HK-2 (cell line): ENCODE measurements around the gene ADCY5.

ENCODE experiments used
- DNase-seq: peaks from one replicate; pipeline ENCODE4 v3.0.0-alpha.2; 2018; ENCODE audit not compliant: unreplicated experiment

The ADCY5 gene

DNA sequence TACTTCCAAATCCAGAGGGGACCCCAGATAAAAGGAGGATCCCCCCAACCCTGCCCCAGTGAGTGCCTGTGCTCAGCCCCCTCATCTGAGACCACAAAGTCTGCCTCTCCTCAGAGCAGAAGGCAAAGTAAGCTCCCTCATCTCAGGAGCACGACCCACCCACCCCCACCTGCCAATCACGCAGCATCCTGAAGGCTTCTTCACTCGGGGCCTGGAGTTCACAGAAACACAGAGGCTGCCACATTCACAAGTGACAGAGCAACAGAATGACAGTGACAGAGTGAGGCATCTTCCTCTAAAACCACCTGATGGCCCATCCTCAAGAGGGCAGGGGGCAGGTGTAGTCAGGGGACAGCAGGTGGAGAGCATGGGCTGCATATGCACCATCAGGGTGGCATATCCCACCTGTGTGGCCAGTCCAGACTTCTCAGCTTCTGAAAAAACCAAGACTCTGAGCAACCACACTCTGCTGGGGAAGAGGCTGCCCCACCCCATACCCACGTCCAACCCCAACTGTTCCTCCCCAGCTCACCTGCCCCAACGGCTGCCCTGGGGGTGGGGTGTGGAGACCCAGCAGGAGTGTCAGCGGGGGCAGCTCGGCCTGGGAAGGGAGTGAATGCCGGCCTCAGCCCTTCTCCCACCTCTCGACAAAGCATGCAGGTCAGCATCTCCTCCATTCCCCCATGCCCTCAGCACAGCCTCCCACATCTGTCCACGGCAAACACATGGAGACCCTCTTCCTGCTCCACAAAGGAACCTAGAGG, 19.3 kb downstream of the ADCY5 start:
- DNase-seq = no peak

DNA sequence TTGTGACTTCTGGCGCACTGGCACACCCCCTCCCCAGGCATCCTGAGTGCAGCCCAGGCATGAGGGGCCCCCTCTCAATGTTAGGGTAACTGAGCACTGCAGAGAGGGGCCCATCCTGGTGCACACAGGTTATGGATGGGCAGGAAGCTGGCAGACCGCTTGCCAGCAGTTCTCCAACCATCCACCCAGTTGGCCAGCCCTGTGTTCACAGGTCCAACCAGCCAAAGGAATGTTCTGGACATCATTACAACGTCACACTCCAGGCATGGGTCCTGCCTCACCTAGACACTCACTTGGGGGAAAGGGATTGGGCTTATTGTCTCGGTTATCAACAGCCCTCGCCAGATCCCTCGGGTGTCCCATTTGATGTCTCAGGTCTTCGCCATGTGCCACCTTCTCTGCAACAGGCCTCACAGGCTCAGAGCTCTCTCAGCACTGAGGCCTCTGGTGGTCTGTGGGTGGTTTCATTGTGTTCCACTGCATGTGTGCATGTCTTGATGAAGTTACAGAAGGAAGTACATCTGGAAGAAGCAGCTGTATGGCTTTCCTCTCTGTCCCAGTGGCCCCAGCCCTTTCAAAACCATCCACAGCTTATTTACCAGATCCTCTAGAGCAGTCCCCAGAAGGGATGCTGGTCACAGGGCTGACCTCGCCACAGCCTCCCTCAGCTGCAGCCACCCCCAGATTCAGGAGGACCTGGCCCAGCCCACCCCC, 23.7 kb downstream of the ADCY5 start:
- DNase-seq = no peak

DNA sequence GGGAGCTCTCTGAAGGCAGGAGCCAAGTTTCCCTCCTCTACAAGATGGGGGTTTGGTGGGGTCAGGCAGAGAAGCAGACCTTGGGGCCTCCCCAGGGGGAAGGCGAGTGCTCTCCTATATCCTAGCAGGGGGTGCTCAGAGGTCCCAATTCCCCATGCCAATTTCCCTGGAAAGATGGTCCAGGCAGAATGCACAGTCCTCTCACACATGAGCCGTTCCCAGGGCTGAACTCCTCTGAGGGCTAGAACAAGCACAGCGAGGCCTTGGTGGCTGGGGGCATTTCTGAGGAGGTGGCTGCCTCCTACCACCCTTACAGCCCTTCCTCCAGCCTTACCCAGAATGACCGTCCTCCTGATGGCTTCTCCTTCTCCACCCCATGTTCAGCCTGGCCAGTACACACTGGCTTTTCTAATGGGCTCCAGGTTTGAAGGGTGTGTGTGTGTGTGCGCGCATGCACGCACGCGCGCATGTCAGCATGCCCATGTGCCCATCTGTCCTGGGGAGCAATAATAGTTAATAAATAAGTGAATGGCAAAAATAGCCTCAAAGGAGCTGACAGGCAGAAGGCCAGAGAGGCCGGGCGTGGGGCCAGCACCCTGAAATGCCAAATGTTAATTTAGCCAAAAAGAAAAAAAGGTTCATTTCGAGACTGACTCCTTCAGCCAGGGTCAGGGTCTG, 24.4 kb downstream of the ADCY5 start:
- no peak for DNase-seq

DNA sequence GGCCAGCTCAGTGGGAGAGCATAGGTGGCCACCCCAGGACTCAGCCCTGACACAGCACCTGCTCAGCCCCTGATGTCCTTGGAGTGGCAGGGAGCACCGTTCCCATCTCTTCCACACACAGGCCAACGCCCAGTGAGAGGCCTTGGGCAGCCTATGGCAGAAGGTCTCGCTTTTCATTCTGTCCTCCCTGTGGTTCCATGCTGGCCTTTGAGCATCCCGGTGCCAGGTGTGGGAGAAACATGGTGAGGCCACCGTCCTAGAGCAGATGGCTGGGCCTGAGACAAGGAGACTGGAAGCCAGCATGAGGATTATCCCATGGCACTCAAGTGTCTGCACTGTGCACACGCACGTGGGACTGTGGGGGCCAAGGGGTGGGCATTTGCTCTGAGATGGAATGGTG, 25.1 kb downstream of the ADCY5 start:
- DNase-seq = no peak

DNA sequence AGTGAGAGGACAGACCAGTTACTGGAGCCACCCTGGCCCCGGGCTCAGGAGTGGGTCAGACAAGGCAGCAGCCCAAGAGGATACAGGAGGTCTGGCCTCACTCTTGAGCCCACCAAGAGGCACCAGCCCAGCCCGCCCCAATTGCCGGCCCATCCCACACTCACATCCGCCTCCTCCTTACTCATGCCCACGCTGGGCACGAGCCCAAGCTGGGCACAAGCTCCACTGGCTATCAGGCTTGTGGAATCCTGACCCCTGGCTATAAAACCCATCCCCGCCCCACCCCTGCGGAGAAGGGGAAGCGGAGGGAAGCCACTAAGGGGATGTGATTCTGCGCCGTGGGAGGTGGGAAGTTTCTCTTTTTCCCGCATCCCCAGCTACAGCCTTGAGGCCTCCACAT, 25.9 kb downstream of the ADCY5 start:
- DNase-seq = no peak

GRCh38 chr3:123422457-123422856, 26.4 kb downstream of the ADCY5 start:
- no peak for DNase-seq

DNA sequence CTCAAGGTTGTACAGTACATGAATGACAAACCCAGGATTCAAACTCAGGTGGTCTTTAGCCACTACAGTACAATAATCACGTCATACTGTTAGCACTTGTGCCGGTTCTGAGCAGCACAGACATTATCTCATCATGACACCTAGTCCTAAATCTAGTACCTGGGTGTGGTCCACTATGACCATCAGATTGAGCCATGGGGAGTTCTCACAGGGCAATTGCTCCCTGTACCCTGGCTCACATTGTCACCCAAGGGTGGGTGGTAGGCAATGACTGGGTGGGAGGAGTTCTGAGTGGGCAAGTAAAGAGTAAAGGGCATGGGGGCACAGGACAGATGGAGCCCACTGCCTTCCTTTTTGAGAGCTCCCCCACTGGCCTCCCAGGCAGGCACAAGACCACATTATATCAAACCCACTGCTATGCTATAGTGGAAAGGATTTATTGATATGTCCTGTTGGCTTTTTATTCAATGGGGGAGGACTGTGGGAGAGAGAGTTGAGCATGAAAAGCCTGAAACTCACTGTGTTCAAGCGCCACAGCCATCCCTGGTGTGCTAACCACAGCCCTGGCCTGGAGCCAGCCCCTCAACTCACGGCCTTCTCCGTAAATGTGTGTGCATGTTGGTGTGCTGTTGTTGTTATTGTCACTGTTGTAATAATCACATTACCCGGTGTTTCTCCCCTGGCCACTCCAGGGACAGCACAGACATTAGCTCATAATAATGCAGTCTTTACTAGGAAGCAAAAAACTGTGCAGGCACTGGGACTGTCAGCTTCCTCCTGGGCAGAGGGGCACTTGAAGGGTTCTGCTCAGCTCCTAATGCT, 27.3 kb downstream of the ADCY5 start:
- DNase-seq = no peak

- DNase-seq = no peak
Observed at GRCh38 chr3:123420416-123420968, 28.4 kb downstream of the ADCY5 start.

GRCh38 chr3:123419850-123420297, 29.0 kb downstream of the ADCY5 start:
- no peak for DNase-seq

DNA sequence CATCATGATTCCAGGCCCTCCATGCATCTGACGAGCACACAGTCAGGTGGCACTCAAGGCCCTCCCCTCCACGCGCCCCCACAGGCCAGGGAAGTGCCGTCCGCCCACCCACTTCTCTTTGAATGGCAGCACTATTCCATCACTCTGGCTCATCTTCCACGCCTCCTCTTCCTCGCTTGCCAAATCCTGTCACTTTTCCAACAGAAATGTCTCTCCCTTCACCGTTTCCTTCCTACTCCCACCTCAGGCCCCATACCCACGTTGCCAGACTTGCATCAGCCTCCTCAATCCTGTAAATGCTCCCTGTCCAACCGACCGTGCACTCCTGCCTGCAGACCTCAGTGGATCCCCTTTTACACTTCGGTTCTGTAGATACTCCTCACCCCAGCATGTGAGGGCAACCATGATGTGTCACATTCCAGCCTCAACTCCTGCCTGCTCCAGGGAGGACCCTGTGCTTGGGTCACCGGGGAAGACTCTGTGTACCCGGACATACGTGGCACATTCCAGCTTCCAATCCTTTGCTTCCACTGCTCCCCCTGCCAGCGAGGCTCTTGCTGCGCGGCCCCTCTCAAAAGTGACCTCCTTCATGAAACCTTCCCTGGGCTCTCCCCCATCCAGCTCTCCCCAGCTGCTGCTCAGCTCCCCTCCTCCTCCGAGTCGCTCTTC, 29.6 kb downstream of the ADCY5 start:
- no peak for DNase-seq

DNA sequence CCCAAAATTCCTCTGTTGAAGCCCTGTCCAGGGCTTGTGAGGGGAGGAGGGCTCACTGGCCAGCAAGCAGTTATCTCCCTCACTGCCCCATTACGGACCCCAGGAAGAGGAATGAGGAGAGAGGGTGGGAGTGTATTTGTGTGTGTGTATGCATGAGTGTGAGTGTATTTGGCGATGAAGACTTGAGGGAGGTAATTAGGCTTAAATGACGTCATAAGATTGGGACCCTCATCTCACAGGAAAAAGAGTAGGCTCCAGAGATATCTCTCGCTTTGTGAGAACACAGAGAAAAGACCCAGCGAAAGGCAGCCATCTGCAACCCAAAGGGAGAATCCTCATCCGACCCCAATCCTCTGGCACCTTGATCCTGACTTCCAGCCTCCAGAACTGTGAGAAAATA, 32.2 kb downstream of the ADCY5 start:
- no peak for DNase-seq

GRCh38 chr3:123416173-123416572, 32.7 kb downstream of the ADCY5 start:
- DNase-seq = no peak

DNA sequence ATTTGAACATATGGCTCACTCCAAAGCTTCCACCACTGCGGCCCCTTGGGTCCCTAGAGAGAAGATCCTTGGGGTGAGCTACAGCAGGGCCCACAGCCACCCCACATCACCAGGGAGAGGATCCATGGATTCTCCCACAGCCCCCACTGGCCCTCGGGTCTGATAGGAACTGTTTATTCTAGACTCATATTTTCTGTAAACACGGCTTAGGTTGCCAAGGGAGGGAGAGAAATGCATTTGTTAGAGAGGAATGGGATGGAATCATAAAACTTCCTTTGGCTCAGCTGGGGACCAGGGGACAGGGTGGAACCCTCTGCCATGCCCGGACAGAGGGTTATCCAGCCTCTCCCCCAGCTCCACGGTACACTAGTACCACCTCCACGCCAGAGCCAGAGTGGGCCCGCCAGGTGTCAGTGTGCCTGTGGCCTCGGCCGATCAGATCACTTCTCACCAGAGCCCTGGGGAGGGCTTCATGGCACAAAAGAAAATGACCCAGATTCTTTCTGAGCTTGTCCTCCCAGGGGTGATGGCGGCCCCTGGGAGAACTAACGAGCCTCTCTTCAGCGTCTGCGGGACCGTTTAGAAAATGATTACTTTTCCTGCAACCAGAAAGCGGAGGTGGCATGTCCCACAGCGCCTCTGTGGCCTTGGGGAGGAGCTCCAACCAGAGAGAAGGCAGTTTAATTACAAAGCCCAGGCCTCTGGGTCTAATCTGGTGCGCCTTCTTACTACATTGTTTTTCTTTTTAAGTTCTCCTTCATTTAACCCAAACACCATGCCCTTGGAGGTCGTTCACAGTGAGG, 33.7 kb downstream of the ADCY5 start:
- DNase-seq = no peak

DNA sequence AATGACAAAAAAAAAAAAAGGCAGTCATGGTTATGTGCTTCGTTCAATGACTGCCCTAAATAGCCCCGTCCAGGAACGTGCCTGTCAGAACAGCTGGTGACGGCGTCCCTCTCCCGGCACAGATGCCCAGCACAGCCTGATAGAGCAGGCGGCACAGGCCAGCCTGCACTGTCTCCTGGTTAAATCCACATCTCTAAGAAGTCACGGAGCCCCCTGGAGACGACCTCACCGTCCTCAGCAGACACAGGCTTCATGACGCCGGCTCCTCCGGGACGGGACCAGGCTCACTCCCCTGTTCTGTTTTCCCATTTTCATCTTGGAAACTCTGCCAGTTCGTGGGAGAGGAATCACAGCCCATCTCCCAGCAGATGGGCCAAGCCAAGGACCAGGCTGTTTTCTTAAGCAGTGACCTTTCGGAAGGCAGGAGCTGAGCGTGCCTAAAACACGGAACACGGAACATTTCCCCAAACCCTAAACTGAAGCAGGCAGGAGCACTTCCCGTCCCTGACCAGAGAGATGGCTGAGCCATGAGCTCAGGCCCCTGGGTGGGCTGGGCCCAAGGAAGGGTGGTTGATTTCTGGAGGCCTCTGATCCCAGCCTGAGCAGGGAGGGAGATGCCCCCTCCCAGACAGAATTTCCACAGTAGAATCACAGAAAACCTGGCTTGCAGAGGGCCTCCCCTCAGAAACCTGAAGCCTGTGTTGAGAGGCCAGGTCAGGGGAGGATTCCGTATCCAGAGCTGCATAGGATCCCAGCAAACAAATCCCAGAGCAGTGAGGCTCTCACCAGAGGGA, 35.9 kb downstream of the ADCY5 start:
- no peak for DNase-seq

DNA sequence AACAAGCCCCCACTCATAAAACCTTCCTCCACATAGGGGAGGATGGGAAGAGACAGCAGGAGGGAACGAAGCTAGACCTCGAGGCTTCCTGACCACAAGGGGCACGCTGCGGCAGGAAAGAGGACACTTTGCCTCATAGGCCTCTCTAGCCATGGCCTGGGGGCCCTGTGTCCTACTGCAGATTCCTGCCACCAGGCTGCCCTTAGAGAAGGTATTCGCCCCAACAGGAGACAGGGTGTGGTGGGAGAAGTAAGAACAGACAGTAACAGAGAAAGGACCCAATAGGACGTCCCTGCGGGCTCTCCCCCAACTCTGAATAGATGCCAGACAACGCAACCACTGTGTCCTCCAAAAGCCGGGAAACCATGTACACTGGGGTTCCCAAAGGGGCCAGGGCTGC, 36.8 kb downstream of the ADCY5 start:
- no peak for DNase-seq

DNA sequence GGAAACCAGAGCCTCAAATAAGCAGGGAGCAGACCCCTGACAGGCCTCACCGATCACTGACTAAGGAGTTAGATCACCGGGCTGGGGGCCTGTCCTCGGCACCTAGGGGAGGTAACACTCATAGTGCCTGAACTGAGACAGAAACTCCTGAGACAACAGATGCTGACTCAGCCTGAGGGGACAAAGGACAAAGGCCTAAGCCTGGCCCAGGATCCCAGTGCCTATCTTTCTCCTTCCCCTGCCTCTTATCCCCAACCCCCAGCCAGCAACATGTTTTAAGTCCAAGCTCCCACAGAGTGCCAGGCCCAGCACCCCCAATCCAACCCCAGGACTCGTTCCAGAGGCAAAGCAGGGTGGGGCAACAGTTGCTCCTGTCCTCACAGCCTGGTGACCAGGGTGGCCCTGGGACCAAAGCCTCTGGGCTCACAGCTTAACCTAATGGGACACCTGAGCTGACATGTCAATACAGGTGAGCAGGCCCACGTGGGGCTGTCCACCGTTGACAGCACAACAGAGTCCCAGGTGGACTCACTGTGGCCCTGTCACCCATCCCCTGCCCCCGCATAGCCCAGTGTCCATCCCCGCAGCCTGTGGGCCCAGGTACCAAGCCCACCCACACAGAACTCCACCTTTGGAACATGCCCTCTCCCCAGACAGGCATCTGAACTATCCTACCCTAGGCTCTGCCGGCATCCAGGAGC, 37.4 kb downstream of the ADCY5 start:
- peak; percentile 18 for DNase-seq

DNA sequence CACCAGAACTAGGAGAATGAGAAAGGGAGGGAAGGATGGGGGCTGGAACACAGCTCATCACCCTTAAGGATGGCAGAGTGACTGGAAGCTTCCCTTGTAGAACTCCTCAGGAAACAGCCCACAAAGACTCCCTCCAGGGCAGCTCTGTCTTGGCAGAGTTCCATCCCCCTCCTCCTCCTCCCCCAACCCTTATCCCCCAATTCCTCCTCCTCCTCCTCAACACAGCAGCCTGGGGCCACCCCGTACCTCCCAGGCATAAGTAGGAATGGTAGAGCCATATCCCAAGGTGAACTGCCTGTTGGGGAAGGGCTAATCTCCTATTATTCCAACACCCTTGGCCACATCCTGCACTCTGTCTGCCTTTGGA, 38.8 kb downstream of the ADCY5 start:
- no peak for DNase-seq

DNA sequence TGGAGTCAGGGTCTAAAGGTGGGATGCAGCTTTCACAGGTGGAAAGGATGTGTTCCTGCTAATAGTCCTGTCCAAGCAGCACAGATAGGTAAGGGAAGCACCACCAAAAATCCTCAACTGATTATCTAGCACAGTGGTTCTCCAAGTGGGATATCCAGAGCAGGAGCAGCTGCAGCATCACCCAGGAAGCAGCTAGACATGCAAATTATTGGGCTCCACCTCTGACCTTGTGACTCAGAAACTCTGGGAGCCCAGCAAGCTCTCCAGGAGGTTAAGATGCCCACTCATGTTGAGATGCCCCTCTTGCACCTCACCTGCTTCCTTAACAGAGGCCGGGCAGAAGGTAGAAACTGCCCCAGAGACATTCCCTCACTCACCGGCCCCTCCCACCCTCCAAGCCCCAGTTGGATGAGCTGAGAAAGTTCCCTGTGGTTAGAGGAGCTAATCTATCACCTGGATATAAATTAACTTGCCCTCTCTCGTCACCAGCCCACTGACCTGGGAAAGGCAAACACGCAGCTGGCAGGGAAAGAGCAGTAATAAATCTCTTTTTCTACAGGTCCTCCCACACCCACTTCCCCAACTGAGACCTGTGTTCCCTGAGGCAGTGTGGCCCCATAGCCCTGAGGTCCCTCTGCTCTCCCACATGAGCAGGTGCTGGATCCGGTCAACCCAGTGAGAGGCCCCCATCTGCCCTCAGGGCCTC, 39.3 kb downstream of the ADCY5 start:
- peak; percentile 71 for DNase-seq
